GM12878 (cell line): ENCODE data around the gene RCAN1. TPM values are rescaled to one million over a fixed set of nuclear protein-coding genes. Genes with fewer than 3 reads are reported as not detected.

Experiments
- ATAC-seq: fragments of 200-7000 bp; cut with Tn5 transposase; 3 replicates; pipeline ENCODE4 v1.9.1; 2020; ENCODE audit warnings: mild to moderate bottlenecking, moderate library complexity
- BruUV-seq: library from RNA; stranded (reverse); fragments of 400-500 nt; replicated peaks from 2 replicates; lab custom pipeline; 2021; lab: Mats Ljungman, UMichigan
- CTCF ChIA-PET: fragments of 300-600 bp; sonication (Branson Sonifier 250); formaldehyde crosslinking; extraction: SDS; loops from one replicate; lab custom pipeline; 2021; ENCODE audit warnings: inconsistent platforms; lab: Yijun Ruan, JAX
- POLR2A ChIA-PET: fragments of 350-600 bp; formaldehyde crosslinking; extraction: SDS; loops from one replicate; lab custom pipeline; 2021; ENCODE audit warnings: inconsistent platforms; lab: Charles Lee
- RAD21 ChIA-PET: fragments of 300-600 bp; sonication (Branson Sonifier 250); formaldehyde crosslinking; loops from one replicate; lab custom pipeline; 2023; ENCODE audit warnings: antibody characterized with exemption; ENCODE audit not compliant: unreplicated experiment; lab: Charles Lee
- SMC1A ChIA-PET: fragments of 300-600 bp; sonication (Branson Sonifier 250); formaldehyde crosslinking; loops from one replicate; lab custom pipeline; 2023; ENCODE audit not compliant: unreplicated experiment, uncharacterized antibody; lab: Charles Lee
- DNase-seq: peaks from one replicate; pipeline ENCODE4 v3.0.0-alpha.2; 2011; ENCODE audit warnings: low read depth, low spot score
- FAIRE-seq: peaks from 3 replicates; lab custom pipeline; 2011; peaks lifted over from hg19 to GRCh38; lab: Jason Lieb, UNC
- H2AFZ ChIP-seq: 2 replicates; pipeline ENCODE4 v1.6.0; 2011; ENCODE audit warnings: low read depth, low read length, control low read depth; ENCODE audit not compliant: control insufficient read depth
- H3K27ac ChIP-seq: 2 replicates; pipeline ENCODE4 v1.5.1; 2011; ENCODE audit warnings: control low read depth; ENCODE audit not compliant: control insufficient read depth, insufficient read depth
- H3K27me3 ChIP-seq, 2 experiments: replicated peaks in 1 of 2; 2 replicates each; pipeline versions ENCODE4 v1.6.0 to v1.6.1; 2011; ENCODE audit warnings: low read length in 1 of 2; ENCODE audit not compliant: control insufficient read depth in 2 of 2, insufficient read depth in 2 of 2
- H3K36me3 ChIP-seq, 2 experiments: 2 replicates each; pipeline ENCODE4 v1.5.1; 2011; ENCODE audit warnings: low read length in 1 of 2; ENCODE audit not compliant: control insufficient read depth in 2 of 2, insufficient read depth in 2 of 2
- H3K4me1 ChIP-seq: 2 replicates; pipeline ENCODE4 v1.6.1; 2011; ENCODE audit warnings: mild to moderate bottlenecking, low read length, moderate library complexity, mixed read lengths; ENCODE audit not compliant: control insufficient read depth, insufficient read depth
- H3K4me2 ChIP-seq: 2 replicates; pipeline ENCODE4 v1.6.0; 2011; ENCODE audit warnings: control low read depth; ENCODE audit not compliant: control insufficient read depth, insufficient read depth
- H3K4me3 ChIP-seq: fragments of 200-600 bp; sonication (generic); 2 replicates; pipeline ENCODE4 v1.5.1; 2016
- H3K79me2 ChIP-seq: 2 replicates; pipeline ENCODE4 v1.6.0; 2011; ENCODE audit warnings: low read length; ENCODE audit not compliant: control insufficient read depth, insufficient read depth
- H3K9ac ChIP-seq: 2 replicates; pipeline ENCODE4 v1.8.0; 2011; ENCODE audit warnings: low read length, control low read depth, mixed read lengths; ENCODE audit not compliant: control insufficient read depth, insufficient read depth
- H3K9me3 ChIP-seq: replicated peaks from 3 replicates; pipeline ENCODE4 v1.5.1; 2011; ENCODE audit warnings: mild to moderate bottlenecking, low read length; ENCODE audit not compliant: control insufficient read depth, insufficient read depth
- H4K20me1 ChIP-seq: 2 replicates; pipeline ENCODE4 v1.6.0; 2011; ENCODE audit not compliant: control insufficient read depth, insufficient read depth
- HCFC1 ChIP-seq: fragments of 150-350 bp; IDR thresholded peaks from 2 replicates; pipeline ENCODE4 v1.6.1; 2014; ENCODE audit warnings: low read length
- KAT2A ChIP-seq: conservative IDR thresholded peaks from 2 replicates; pipeline ENCODE4 v1.6.1; 2011; ENCODE audit warnings: low read depth, low read length; ENCODE audit not compliant: control insufficient read depth
- MYB ChIP-seq: fragments of 150-350 bp; IDR thresholded peaks from 2 replicates; pipeline ENCODE4 v1.6.1; 2014; ENCODE audit warnings: mild to moderate bottlenecking, low read depth, low read length, borderline replicate concordance
- SMAD5 ChIP-seq: IDR thresholded peaks from 2 replicates; pipeline ENCODE4 v1.6.1; 2016; ENCODE audit warnings: antibody characterized with exemption, low read depth
- TBL1XR1 ChIP-seq: IDR thresholded peaks from 2 replicates; pipeline ENCODE4 v1.6.1; 2012; ENCODE audit warnings: low read depth, low read length, improper control_type of control experiment
- ZNF384 ChIP-seq: IDR thresholded peaks from 2 replicates; pipeline ENCODE4 v1.6.1; 2012; ENCODE audit warnings: low read depth, mild to moderate bottlenecking, low read length, improper control_type of control experiment, borderline replicate concordance
- WGBS: methylation state at CpG from one replicate; pipeline ENCODE4 v1.1.6; 2016; ENCODE audit warnings: low lambda C conversion rate; ENCODE audit not compliant: insufficient replicate concordance, insufficient coverage; ENCODE audit errors: missing lambda C conversion rate; 5-methylcytosine and 5-hydroxymethylcytosine counted together
- in situ Hi-C: fragments of 300-500 bp; cut with MboI; formaldehyde crosslinking; loops from 9 replicates; pipeline ENCODE4 v1.14.3; 2018; ENCODE audit warnings: mixed read lengths
- intact Hi-C: fragments of 100-400 bp; cut with micrococcal nuclease; formaldehyde crosslinking; loops from one replicate; pipeline ENCODE4 v1.14.2; 2022; ENCODE audit not compliant: unreplicated experiment
- polyA plus RNA-seq, 11 experiments: library from polyadenylated mRNA; depleted of rRNA in 4 of 11; unstranded in 6 of 11; stranded (reverse) in 5 of 11; fragments of >200 nt; fragmentation: Nextera tagmentation in 4 of 11; fragmentation: Illumina TruSeq in 1 of 11; extraction: Ambion mirVana in 4 of 11; extraction: Trizol in 1 of 11; gene quantifications; 1 replicate in 1 of 11; 2 replicates in 10 of 11; pipeline versions ENCODE4 v1.2.1 to v1.2.3, GENCODE V29; 2011 to 2016; ENCODE audit warnings: inconsistent platforms in 2 of 11, missing spikeins in 2 of 11, low read depth in 1 of 11
- total RNA-seq, 4 experiments: library from RNA; depleted of rRNA in 3 of 4; stranded (reverse); fragments of >200 nt in 3 of 4; fragmentation: Illumina TruSeq in 1 of 4; extraction: Trizol in 1 of 4; gene quantifications; 2 replicates each; pipeline versions ENCODE4 v1.2.1 to v1.2.3, GENCODE V29; 2013 to 2021

The RCAN1 gene
- total and polyA plus RNA-seq, 10 of the 15 experiments (the other 5 are each of a cell fraction or from before 2014, with no cell fraction given): 2.8 to 12.9 (median 10.5) TPM

- intact Hi-C loops: no loop called here
- H4K20me1 ChIP-seq: no peaks in the 10 kb centered on the region
- CTCF ChIA-PET: interaction anchor here (0.8 to 6.1 kb wide), 3 partner anchors 10 to 89 kb away, joined by 3 to 216 read pairs (median 4); partner anchors contain the start of gene KCNE1
- H3K36me3 ChIP-seq: no peaks in the 10 kb centered on the region; a peak in 1 of 4 replicates
- no peaks in the 10 kb centered on the region for H3K79me2 ChIP-seq
- FAIRE-seq (no peak), DNase-seq (no peak), ATAC-seq (no peak)
- 61% methylated on average over 7 of the region's 7 CpGs for WGBS
- H3K4me3 ChIP-seq: no peak overlapping the region
- H3K4me1 ChIP-seq: no peaks in the 10 kb centered on the region
- no peaks in the 10 kb centered on the region for H3K9me3 ChIP-seq
- H3K9ac ChIP-seq: no peak overlapping the region
- in situ Hi-C loops: no loop called here
- BruUV-seq: no TSS peak
- H3K27ac ChIP-seq: no peak overlapping the region
- H3K4me2 ChIP-seq: no peak overlapping the region
- TF ChIP-seq ZNF384 (no peak), HCFC1 (no peak)
- TF ChIP-seq, all 136 proteins: peak for 0
- Histone ChIP-seq H3K27me3 (no peaks in the 10 kb centered on the region), H2AFZ (no peak overlapping the region)
- ChIA-PET RAD21 (no interaction called here), SMC1A (interaction anchor here (2.7 kb wide), 1 partner anchor 89 kb away, joined by 15 read pairs; no protein-coding TSS in a partner anchor), POLR2A (no interaction called here)
Measured at GRCh38 chr21:34599534-34600101, 15.3 kb downstream of the RCAN1 start.

- H3K4me2 ChIP-seq: no peak overlapping the region
- TF ChIP-seq TBL1XR1 (no peak), SMAD5 (no peak), MYB (no peak), KAT2A (no peak)
Measured at GRCh38 chr21:34598931-34599400, 15.9 kb downstream of the RCAN1 start.

More at GRCh38 chr21:34598931-34599400, 15.9 kb downstream of the RCAN1 start:
- in situ Hi-C loops: no loop called here
- RAD21 ChIA-PET: no interaction called here
- CTCF ChIA-PET: interaction anchor here (0.8 kb wide), 1 partner anchor 88 kb away, joined by 3 read pairs; no protein-coding TSS in a partner anchor
- WGBS: 59% methylated on average over 4 of the region's 4 CpGs
- Histone ChIP-seq H3K27ac (no peak overlapping the region), H2AFZ (no peak overlapping the region), H3K4me1 (no peaks in the 10 kb centered on the region), H3K9ac (no peak overlapping the region), H3K4me3 (no peak overlapping the region), H3K36me3 (no peaks in the 10 kb centered on the region; a peak in 1 of 4 replicates), H4K20me1 (no peaks in the 10 kb centered on the region), H3K9me3 (no peaks in the 10 kb centered on the region), H3K79me2 (no peaks in the 10 kb centered on the region), H3K27me3 (no peaks in the 10 kb centered on the region)
- intact Hi-C loops: no loop called here
- no peak for FAIRE-seq
- BruUV-seq: no TSS peak
- SMC1A ChIA-PET: interaction anchor here (2.7 kb wide), 1 partner anchor 88 kb away, joined by 15 read pairs; no protein-coding TSS in a partner anchor
- DNase-seq: no peak
- POLR2A ChIA-PET: no interaction called here
- ATAC-seq: no peak
